VCaP (cell line): Measurements from ENCODE around the gene TRAF2.

ENCODE experiments used
- H3K27ac ChIP-seq: fragments of 450-650 bp; 2 replicates; pipeline ENCODE4 v1.5.1; 2017
- CTCF ChIP-seq: fragments of 450-650 bp; conservative IDR thresholded peaks from 2 replicates; pipeline ENCODE4 v1.5.1; 2017; ENCODE audit warnings: mild to moderate bottlenecking, moderate library complexity

The TRAF2 gene

GRCh38 chr9:136953771-136954269 lies 67.5 kb downstream of the TRAF2 start:
- TF ChIP-seq CTCF: no peak
- H3K27ac ChIP-seq: no peak overlapping the region

- no peak overlapping the region for H3K27ac ChIP-seq
- no peak for TF ChIP-seq CTCF
Observed at GRCh38 chr9:136954270-136955083, 68.2 kb downstream of the TRAF2 start.

- no peak for TF ChIP-seq CTCF
- no peak overlapping the region for H3K27ac ChIP-seq
Observed at GRCh38 chr9:136955202-136955942, 69.1 kb downstream of the TRAF2 start.

GRCh38 chr9:136955943-136956335 lies 69.6 kb downstream of the TRAF2 start:
- no peak for TF ChIP-seq CTCF
- H3K27ac ChIP-seq: no peak overlapping the region

- TF ChIP-seq CTCF: no peak
- no peak overlapping the region for H3K27ac ChIP-seq
Observed at GRCh38 chr9:136956604-136957003, 70.3 kb downstream of the TRAF2 start.

GRCh38 chr9:136957461-136957860 lies 71.1 kb downstream of the TRAF2 start:
- no peak overlapping the region for H3K27ac ChIP-seq
- no peak for TF ChIP-seq CTCF

- no peak for TF ChIP-seq CTCF
- H3K27ac ChIP-seq: no peak overlapping the region
Observed at GRCh38 chr9:136957901-136958300, 71.6 kb downstream of the TRAF2 start.
